ENCODE data around the gene NDST4. TPM values are rescaled to one million over a fixed set of nuclear protein-coding genes. Genes with fewer than 3 reads are reported as not detected.
A peak's percentile ranks its signal among the peaks of the same experiment; 100 is the strongest.

NDST4 gene
- not detected in 2 replicates for total RNA-seq (2021)
- long read RNA-seq = 0 reads

DNA sequence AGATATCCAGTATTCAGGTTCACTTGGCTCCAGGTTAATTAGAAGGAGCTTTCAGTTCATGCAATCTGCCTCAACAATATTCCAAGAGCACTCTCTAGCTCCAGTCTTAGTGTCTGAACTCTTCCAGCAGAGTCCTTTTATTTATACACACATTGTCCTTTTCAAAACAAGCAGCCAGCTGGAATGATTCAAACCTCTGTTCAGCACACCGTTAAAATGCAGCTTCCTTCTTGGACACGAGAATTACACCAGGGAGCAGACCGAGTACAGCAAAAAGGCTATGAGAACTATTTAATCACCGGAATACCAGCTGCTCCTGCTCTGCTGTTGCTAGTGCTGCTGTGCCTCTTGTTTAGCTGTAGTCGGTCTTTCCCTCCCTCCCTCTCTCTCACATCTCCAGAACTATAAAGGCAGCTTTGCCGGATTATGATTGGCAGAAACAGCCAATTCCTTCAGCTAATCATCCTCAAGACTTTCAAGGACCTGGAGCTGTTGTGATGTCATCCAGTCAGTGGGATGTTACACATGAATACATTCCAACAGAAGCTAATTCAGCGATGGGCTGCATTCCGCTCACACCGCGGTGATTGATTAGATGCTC lies at the start of gene NDST4:
TSS of gene NDST4 (minus strand) at position 115 of the 601 bp plus-strand sequence. CDS start 36,584 bp downstream, outside the sequence.
- Histone ChIP-seq H3K9me3 (ENCODE audit: control insufficient read depth, low read depth, low read length) (no peaks in the 10 kb centered on the region), H4K91ac (ENCODE audit: insufficient read length, low read depth, low read length) (no peak within 1 kb of the TSS), H2BK12ac (ENCODE audit: insufficient read length, low read depth, low read length) (no peak within 1 kb of the TSS), H3K79me1 (ENCODE audit: insufficient read depth, low read depth, low read length, poor library complexity, severe bottlenecking) (no peaks in the 10 kb centered on the region), H4K5ac (ENCODE audit: insufficient read length, low read depth, low read length) (no peak within 1 kb of the TSS), H3K4me2 (ENCODE audit: insufficient read depth, insufficient read length, low read length) (no peak within 1 kb of the TSS), H3K23me2 (ENCODE audit: insufficient read length, low read depth, low read length, poor library complexity, severe bottlenecking) (no peaks in the 10 kb centered on the region), H3K23ac (ENCODE audit: insufficient read length, low read depth, low read length) (no peak within 1 kb of the TSS), H3K56ac (ENCODE audit: insufficient read length, low read depth, low read length) (no peak within 1 kb of the TSS), H3K4ac (ENCODE audit: low read depth, low read length) (no peak within 1 kb of the TSS), H4K8ac (replicated peaks; ENCODE audit: insufficient read length, low read depth, low read length) (no peak within 1 kb of the TSS), H3K79me2 (ENCODE audit: insufficient read depth, low read length) (no peaks in the 10 kb centered on the region), H2AK5ac (ENCODE audit: insufficient read length, low read length) (no peak within 1 kb of the TSS), H4K20me1 (ENCODE audit: control insufficient read depth, insufficient read depth, insufficient read length) (no peaks in the 10 kb centered on the region), H2BK20ac (ENCODE audit: low read depth, low read length, poor library complexity, severe bottlenecking) (no peak within 1 kb of the TSS), H2BK120ac (ENCODE audit: low read depth, low read length, poor library complexity, severe bottlenecking) (no peak within 1 kb of the TSS), H3K27ac (ENCODE audit: insufficient read length, low read depth, low read length) (no peak within 1 kb of the TSS), H2AFZ (ENCODE audit: low read length) (peak within 1 kb of the TSS; percentile 6), H3K27me3 (ENCODE audit: insufficient read depth, low read length) (no peaks in the 10 kb centered on the region), H3T11ph (ENCODE audit: low read length) (no peak within 1 kb of the TSS), H3K18ac (ENCODE audit: insufficient read length, low read depth, low read length) (no peak within 1 kb of the TSS), H2BK5ac (ENCODE audit: insufficient read length, low read length) (no peak within 1 kb of the TSS), H3K14ac (ENCODE audit: insufficient read depth, low read length) (no peak within 1 kb of the TSS), H3K9ac (ENCODE audit: extremely low read depth, insufficient read length, low read length) (no peak within 1 kb of the TSS), H3K4me1 (ENCODE audit: insufficient read depth, low read length) (no peaks in the 10 kb centered on the region), H2BK15ac (ENCODE audit: low read depth, low read length) (no peak within 1 kb of the TSS)
- no CpG with 5 or more reads among the region's 10 CpGs for WGBS (ENCODE audit: extremely low coverage, insufficient read length, low lambda C conversion rate)
- H3K9me3 Mint-ChIP-seq = no peaks in the 10 kb centered on the region
- no peak within 1 kb of the TSS for H3K4me3 Mint-ChIP-seq
- peaks cover 12 to 18% of the 10 kb centered on the region in 2 experiments for H3K4me1 Mint-ChIP-seq
- H3K36me3 Mint-ChIP-seq (ENCODE audit: insufficient read depth in 1 of 3, low read depth in 3 of 3) = no peaks in the 10 kb centered on the region
- peak within 1 kb of the TSS in 2 of 3 experiments; percentile 56 to 85; a peak in 4 of 7 replicates for H3K27ac Mint-ChIP-seq
- no peaks in the 10 kb centered on the region for H3K27me3 Mint-ChIP-seq (ENCODE audit: low read depth)
- DNase-seq = no peak
- TF ChIP-seq, protein P1, sequence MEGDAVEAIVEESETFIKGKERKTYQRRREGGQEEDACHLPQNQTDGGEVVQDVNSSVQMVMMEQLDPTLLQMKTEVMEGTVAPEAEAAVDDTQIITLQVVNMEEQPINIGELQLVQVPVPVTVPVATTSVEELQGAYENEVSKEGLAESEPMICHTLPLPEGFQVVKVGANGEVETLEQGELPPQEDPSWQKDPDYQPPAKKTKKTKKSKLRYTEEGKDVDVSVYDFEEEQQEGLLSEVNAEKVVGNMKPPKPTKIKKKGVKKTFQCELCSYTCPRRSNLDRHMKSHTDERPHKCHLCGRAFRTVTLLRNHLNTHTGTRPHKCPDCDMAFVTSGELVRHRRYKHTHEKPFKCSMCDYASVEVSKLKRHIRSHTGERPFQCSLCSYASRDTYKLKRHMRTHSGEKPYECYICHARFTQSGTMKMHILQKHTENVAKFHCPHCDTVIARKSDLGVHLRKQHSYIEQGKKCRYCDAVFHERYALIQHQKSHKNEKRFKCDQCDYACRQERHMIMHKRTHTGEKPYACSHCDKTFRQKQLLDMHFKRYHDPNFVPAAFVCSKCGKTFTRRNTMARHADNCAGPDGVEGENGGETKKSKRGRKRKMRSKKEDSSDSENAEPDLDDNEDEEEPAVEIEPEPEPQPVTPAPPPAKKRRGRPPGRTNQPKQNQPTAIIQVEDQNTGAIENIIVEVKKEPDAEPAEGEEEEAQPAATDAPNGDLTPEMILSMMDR (conservative IDR thresholded peaks at IDR 0.05) = no peak

Measured in H9 (cell line).